ENCODE results near the gene JAG1. TPM values are rescaled to one million over a fixed set of nuclear protein-coding genes. Genes with fewer than 3 reads are reported as not detected.
A peak's percentile ranks its signal among the peaks of the same experiment; 100 is the strongest.

JAG1 gene
- total RNA-seq, 1 experiment from 2014 or later, result 45.2 TPM

DNA sequence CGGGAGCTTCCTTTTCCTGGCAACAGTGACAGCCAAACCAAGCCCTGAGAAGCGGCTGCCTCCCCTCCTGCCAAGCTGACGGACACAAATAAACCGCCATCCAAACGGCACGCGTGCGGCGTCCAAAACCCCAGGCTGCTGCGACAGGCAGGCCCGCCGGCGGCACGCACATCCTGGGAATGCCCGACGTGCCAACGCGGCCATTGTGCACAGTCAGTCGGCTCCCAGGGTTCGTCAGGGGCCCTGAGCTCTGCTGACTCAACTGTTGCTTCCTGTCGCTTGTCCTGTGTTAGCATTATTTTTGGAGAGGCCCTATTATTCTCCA is 6.8 kb downstream of the JAG1 start (continued):
- TF ChIP-seq, protein P1, sequence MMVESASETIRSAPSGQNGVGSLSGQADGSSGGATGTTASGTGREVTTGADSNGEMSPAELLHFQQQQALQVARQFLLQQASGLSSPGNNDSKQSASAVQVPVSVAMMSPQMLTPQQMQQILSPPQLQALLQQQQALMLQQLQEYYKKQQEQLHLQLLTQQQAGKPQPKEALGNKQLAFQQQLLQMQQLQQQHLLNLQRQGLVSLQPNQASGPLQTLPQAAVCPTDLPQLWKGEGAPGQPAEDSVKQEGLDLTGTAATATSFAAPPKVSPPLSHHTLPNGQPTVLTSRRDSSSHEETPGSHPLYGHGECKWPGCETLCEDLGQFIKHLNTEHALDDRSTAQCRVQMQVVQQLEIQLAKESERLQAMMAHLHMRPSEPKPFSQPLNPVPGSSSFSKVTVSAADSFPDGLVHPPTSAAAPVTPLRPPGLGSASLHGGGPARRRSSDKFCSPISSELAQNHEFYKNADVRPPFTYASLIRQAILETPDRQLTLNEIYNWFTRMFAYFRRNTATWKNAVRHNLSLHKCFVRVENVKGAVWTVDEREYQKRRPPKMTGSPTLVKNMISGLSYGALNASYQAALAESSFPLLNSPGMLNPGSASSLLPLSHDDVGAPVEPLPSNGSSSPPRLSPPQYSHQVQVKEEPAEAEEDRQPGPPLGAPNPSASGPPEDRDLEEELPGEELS (CRISPR knock-in tag; IDR thresholded peaks at IDR 0.05), result no peak
- TF ChIP-seq GTF2I (CRISPR knock-in tag; conservative IDR thresholded peaks at IDR 0.05) (no peak), IRF1 (CRISPR knock-in tag; IDR thresholded peaks at IDR 0.05) (no peak), ELF4 (CRISPR knock-in tag; IDR thresholded peaks at IDR 0.05; ENCODE audit: low read depth) (no peak), EMX1 (CRISPR knock-in tag; IDR thresholded peaks at IDR 0.05) (no peak), HMGA2 (CRISPR knock-in tag; IDR thresholded peaks at IDR 0.05) (no peak)

DNA sequence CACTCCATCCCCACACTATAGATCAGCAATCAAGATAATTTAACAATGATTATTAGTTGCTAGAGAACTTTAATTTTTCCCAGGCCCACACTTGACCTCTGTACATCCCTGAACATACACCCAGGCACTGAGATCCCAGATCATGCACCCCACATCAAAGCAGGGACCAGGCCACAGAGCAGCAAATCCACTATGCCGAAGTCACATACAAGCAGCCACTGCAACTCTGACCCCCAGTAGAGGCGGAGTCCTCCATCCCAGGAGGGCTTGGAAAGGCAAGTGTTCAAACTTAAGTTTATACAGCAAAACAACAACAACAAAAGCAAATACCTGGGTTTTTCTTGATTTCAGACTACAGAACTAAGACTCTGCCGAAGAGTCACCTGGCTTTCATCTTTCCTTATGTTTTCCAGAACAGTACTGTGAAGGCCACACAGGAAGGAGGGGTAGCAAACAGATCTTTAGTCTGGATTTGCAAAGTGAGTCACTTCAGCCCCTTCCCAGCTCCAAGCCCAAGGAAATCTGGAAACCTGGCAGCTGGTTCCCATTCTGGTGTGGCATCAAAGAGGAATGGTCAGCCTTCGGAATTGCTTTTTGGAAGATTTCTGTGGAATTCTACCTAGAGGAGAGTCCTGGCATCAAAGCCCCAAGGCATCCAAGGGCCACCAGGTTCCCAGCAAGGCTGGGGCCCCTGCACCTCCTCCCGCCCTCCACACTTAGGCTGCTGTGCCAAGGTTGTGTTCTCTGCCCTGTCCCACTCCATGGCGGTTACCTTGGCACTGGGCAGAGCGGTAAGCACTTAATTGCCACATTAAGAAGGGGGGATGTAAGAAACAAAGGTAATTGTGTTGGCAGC is 7.3 kb downstream of the JAG1 start:
- Mint-ChIP-seq H3K4me1 (peaks cover 98% of the 10 kb centered on the region), H3K4me3 (no peak overlapping the region), H3K9me3 (no peaks in the 10 kb centered on the region), H3K27ac (peak overlapping the region; percentile 98), H3K27me3 (ENCODE audit: low read depth) (no peaks in the 10 kb centered on the region), H3K36me3 (peaks cover 41% of the 10 kb centered on the region)
- ChIA-PET CTCF (interaction anchor here (1.2 to 1.6 kb wide), 2 partner anchors 9 to 30 kb away, joined by 3 to 4 read pairs; no protein-coding TSS in a partner anchor), POLR2A (interaction anchor here (3.0 kb wide), 1 partner anchor 8 kb away, joined by 12 read pairs; the partner anchor contains the start of gene JAG1)
- TF ChIP-seq ZNF263 (CRISPR knock-in tag; IDR thresholded peaks at IDR 0.05; ENCODE audit: low read depth) (no peak), IRF2 (CRISPR knock-in tag; IDR thresholded peaks at IDR 0.05; ENCODE audit: borderline replicate concordance, low read depth) (no peak), PRRX2 (CRISPR knock-in tag; IDR thresholded peaks at IDR 0.05) (no peak), KAT7 (CRISPR knock-in tag; IDR thresholded peaks at IDR 0.05; ENCODE audit: borderline replicate concordance) (no peak), ZSCAN18 (CRISPR knock-in tag; IDR thresholded peaks at IDR 0.05) (no peak), MXD4 (CRISPR knock-in tag; IDR thresholded peaks at IDR 0.05; ENCODE audit: borderline replicate concordance) (no peak), ZNF317 (CRISPR knock-in tag; IDR thresholded peaks at IDR 0.05; ENCODE audit: borderline replicate concordance, low read depth) (no peak), NFE2L1 (CRISPR knock-in tag; IDR thresholded peaks at IDR 0.05) (no peak), ETV6 (CRISPR knock-in tag; IDR thresholded peaks at IDR 0.05) (no peak), ELF4 (CRISPR knock-in tag; IDR thresholded peaks at IDR 0.05; ENCODE audit: low read depth) (no peak), OVOL2 (CRISPR knock-in tag; IDR thresholded peaks at IDR 0.05; ENCODE audit: borderline replicate concordance) (no peak), ZNF232 (CRISPR knock-in tag; IDR thresholded peaks at IDR 0.05) (no peak), SMAD4 (CRISPR knock-in tag; IDR thresholded peaks at IDR 0.05) (no peak), E2F5 (CRISPR knock-in tag; IDR thresholded peaks at IDR 0.05) (no peak), NR2C2 (CRISPR knock-in tag; IDR thresholded peaks at IDR 0.05) (no peak), ATF1 (CRISPR knock-in tag; IDR thresholded peaks at IDR 0.05) (no peak)
- TF ChIP-seq, protein P2, sequence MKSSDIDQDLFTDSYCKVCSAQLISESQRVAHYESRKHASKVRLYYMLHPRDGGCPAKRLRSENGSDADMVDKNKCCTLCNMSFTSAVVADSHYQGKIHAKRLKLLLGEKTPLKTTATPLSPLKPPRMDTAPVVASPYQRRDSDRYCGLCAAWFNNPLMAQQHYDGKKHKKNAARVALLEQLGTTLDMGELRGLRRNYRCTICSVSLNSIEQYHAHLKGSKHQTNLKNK (CRISPR knock-in tag; IDR thresholded peaks at IDR 0.05), result no peak
- TF ChIP-seq, protein P1 (CRISPR knock-in tag; IDR thresholded peaks at IDR 0.05), result no peak
- DNase-seq (ENCODE audit: low spot score), result no peak
- ATAC-seq, result no peak
